Hematopoietic multipotent progenitor cell (in vitro differentiated cells): ENCODE measurements around the gene UPK3BL1. TPM values are rescaled to one million over a fixed set of nuclear protein-coding genes. Genes with fewer than 3 reads are reported as not detected.
"Not testable (repeated sequence)": the region's sequence is repeated elsewhere in the genome, so short reads cannot be mapped to it uniquely, and the experiment has no call there.

Source experiments
- DNase-seq, 3 donors: peaks; one replicate each; pipeline ENCODE4 v3.0.0-alpha.2; 2011 to 2015; ENCODE audit warnings: low read depth in 2 of 3, low spot score in 2 of 3
- total RNA-seq: library from RNA; depleted of rRNA; stranded (reverse); fragments of >200 nt; gene quantifications from one replicate; pipeline ENCODE4 v1.2.3, GENCODE V29; 2012

The UPK3BL1 gene
- total RNA-seq, 1 donor = 0.27 TPM

GRCh38 chr7:102630622-102631021 lies 12.0 kb downstream of the UPK3BL1 start:
- not testable (repeated sequence) for DNase-seq

- DNase-seq = not testable (repeated sequence)
These were observed 15.2 kb downstream of the UPK3BL1 start for GRCh38 chr7:102627271-102627904.

DNA sequence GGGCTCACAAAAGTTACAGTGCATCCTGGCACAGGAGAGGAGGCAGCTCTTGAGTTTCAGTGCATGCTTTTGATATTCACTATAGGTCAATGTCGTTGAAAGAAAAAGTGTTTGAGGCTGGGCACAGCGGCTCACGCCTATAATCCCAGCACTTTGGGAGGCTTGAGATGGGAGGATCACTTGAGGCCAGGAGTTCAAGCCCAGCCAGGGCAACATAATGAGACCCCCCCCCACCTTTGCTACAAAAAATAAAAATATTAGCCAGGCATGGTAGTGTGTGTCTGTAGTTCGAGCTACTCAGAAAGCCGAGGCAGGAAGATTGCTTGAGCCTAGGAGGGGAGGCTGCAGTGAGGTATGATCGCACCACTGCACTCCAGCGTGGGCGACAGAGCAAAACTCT lies 24.5 kb downstream of the UPK3BL1 start:
- not testable (repeated sequence) for DNase-seq

DNA sequence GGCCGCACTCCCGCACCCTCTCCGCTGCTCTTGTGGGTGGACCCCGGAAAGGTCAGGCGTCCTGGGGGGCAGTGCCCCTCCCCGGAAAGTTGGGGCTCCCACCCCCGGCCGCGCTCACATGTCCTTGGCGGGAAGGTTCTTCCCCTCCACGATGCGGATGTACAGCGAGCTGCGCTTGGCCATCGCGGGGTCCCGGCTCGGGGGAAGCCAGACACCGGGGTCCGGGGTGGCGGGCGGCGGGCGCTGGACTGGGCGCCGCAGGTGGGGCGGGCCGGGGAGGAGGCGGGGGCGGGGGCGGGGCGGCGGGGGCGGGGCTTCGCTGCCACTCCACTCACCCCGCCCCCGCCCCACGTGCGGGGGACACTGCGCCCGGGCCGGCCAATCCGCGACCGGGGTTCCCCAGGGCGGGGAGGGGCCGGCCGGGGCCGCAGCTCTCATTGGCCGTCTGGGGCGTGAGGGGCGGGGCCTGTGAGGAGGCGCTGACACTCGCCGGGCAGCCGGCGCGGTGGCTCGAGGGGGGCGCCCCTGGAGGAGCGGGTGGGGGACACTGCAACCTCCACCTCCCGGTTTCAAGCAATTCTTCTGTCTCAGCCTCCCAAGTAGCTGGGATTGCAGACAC lies 26.0 kb downstream of the UPK3BL1 start, which contains the start of gene RASA4:
Gene RASA4 (minus strand): TSS at position 250 of the 619 bp plus-strand sequence. CDS start 67 bp downstream, at position 183.
- DNase-seq = not testable (repeated sequence)

- DNase-seq = not testable (repeated sequence)
These were observed 26.7 kb downstream of the UPK3BL1 start for GRCh38 chr7:102615930-102616329.

- not testable (repeated sequence) for DNase-seq
These were observed 27.7 kb downstream of the UPK3BL1 start for GRCh38 chr7:102614873-102615272.

DNA sequence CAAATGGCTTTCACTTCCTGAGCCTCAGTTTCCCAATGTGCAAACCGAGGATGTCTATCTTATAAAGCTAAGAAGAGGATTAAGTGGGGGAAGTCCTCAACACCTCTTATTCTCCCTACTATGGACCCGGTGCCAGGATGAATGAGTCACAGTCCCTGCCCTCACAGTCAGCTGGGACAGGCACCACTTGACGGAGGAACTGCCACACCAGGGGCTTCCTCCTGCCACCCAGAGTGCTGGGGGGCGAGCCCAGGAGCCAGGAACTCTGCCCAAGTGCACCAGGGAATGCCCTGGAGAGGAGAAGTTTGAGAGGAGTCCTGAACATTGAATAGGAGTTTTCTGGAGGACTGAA lies 28.3 kb downstream of the UPK3BL1 start:
- DNase-seq = not testable (repeated sequence)

GRCh38 chr7:102613575-102614345 lies 28.8 kb downstream of the UPK3BL1 start:
- DNase-seq = not testable (repeated sequence)

- peak in 2 of 3 donors; percentile 30 to 49 for DNase-seq
These were observed 30.8 kb downstream of the UPK3BL1 start for GRCh38 chr7:102611675-102612325.

GRCh38 chr7:102611013-102611674 lies 31.4 kb downstream of the UPK3BL1 start:
- not testable (repeated sequence) for DNase-seq

DNA sequence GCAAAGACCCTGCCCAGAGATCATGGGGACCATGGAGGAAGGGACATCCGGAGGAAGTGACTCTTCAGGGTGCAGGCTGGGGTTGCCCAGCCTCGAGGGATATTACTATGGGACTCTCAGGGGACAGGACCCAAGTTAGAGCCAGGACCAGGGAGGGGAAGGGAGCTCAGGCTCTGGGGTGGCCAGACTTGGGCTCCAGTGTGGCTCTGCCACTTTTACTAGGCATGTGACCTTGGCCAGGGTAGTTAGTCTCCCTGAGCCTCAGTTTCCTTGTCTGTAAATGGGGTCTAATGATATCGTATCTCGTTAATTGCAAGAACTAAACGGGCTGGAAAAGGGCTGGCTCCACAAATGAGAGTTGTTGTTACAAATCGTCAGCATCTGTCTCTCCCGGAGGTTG lies 32.1 kb downstream of the UPK3BL1 start:
- not testable (repeated sequence) for DNase-seq

DNA sequence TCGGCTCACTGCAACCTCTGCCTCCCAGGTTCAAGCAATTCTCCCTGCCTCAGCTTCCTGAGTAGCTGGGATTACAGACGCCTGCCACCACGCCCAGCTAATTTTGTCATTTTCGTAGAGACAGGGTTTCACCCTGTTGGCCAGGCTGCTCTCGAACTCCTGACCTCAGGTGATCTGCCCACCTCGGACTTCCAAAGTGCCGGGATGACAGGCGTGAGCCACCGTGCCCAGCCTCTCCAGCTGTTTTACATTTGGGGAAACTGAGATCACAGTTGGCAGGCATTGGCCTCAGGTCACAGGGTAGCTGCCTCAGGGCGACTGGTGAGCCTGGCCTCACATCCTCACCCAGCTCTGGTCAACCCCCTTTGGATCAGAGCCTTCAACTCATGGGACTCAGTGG lies 32.9 kb downstream of the UPK3BL1 start:
- DNase-seq = not testable (repeated sequence)

DNA sequence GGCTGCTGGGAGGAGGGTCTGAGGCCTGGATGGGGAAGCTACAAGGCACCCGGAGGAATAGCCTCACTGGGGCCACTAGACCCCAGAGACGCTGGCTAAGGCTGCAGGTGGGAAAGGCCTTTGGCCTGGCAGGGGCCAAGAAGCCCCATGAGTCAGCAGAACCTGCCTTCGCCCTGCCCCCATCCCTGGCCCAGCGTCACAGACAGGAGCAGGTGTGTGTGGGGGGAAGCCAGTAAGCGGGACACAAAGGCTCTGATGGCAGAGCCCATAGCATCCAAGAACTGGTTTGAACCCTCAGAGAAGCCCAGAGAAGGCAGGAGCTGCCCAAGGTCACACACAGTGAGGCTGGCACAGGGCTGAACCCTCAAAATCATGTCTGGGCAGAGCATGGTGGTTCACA lies 35.7 kb downstream of the UPK3BL1 start:
- DNase-seq = not testable (repeated sequence)

- not testable (repeated sequence) for DNase-seq
These were observed 38.0 kb downstream of the UPK3BL1 start for GRCh38 chr7:102604431-102605145.

DNA sequence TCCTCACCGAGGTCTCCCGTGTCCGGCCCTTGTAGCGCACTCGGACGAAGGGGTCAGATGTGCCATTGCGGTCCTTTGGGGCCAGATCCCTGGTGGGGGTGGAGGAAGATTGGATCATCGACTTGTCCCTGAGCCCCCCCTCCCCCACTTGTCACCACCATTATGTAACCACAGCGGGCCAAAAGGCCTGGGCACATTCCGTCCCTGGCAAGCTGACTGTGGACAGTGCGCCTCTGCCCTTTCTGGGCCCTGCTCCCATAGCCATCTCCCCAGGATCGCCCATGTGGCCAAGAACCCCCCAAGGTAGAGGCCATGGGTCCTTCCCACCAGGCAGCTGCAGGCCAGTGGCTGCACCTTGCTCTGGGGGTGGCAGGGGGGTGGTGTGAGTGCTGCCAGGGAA lies 40.3 kb downstream of the UPK3BL1 start:
- not testable (repeated sequence) for DNase-seq

GRCh38 chr7:102599699-102600098 lies 42.9 kb downstream of the UPK3BL1 start:
- not testable (repeated sequence) for DNase-seq

DNA sequence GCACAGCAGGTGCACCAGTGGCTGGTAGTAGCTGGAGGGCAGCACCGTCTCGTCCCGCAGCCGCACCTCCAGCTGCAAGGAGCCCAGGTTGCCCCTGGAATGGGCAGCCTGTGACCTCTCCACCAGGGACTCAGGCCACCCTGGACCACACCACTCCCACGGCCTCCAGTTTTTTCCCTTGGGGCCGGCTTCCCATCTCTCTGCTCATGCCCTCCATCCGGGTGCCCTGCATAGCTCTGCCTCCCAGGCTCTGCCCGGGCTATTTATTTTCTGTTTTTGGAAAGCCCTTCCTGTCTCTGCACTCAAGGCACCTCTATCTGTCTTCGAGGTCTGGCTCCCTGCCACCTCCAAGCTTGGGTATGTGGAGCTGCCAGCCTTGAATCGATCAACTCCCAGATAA lies 46.6 kb downstream of the UPK3BL1 start:
- DNase-seq = not testable (repeated sequence)

- DNase-seq = not testable (repeated sequence)
These were observed 48.8 kb downstream of the UPK3BL1 start for GRCh38 chr7:102593637-102594334.

DNA sequence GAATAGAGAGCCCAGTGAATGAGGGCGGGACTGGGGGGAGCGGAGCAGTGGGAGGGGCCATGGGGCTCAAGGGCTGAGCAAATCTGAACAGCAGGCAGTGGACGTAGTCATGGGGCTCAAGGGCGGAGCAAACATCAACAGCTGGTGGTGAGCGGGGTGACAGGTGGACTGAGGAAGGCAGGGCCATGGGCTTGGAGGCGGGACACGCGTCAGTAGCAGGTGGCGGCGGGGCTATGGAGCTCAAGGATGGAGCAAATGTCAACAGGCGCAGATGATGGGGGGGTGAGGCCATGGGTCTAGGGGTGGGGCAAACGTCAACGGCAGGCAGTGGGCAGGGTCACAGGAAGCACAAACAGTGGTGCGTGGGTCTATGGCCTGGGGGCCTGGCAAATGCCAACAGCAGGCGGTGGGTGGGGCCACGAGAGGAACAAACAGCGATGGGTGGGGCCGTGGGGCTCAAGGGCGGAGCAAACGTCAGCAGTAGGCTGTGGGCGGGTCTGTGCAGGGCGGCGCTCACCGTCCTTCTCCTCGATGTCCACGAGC lies 50.0 kb downstream of the UPK3BL1 start:
- not testable (repeated sequence) for DNase-seq
